OCI-LY3 (cell line): ENCODE measurements around the gene IRX4.

Source experiments
- H2AFZ ChIP-seq: fragments of 200-600, 300-600 bp; shearing (Covaris generic); 2 replicates; pipeline ENCODE4 v1.6.0; 2014; ENCODE audit warnings: antibody characterized with exemption, low read depth, low read length
- H3K27ac ChIP-seq: fragments of 200-600, 300-600 bp; sonication (generic); 2 replicates; pipeline ENCODE4 v1.5.1; 2014; ENCODE audit warnings: mild to moderate bottlenecking, low read length, moderate library complexity, mixed read lengths
- H3K27me3 ChIP-seq: fragments of 200-600, 300-600 bp; sonication (generic); 2 replicates; pipeline ENCODE4 v1.6.1; 2014; ENCODE audit warnings: low read depth, low read length, mixed read lengths
- H3K36me3 ChIP-seq: fragments of 200-600, 300-600 bp; sonication (generic); replicated peaks from 2 replicates; pipeline ENCODE3; 2014; ENCODE audit warnings: low read depth, low read length, mixed read lengths
- H3K4me1 ChIP-seq: fragments of 300-600, 200-600 bp; sonication (generic); 2 replicates; pipeline ENCODE4 v1.6.1; 2014; ENCODE audit warnings: low read length, mixed read lengths
- H3K4me2 ChIP-seq: fragments of 200-600, 300-600 bp; sonication (generic); 2 replicates; pipeline ENCODE4 v1.6.1; 2014; ENCODE audit warnings: low read length, mixed read lengths
- H3K4me3 ChIP-seq: fragments of 300-600, 200-600 bp; sonication (generic); 2 replicates; pipeline ENCODE4 v1.5.1; 2014; ENCODE audit warnings: antibody characterized with exemption, mild to moderate bottlenecking, low read length, moderate library complexity
- H3K79me2 ChIP-seq: fragments of 300-600, 200-600 bp; shearing (Covaris generic); 2 replicates; pipeline ENCODE4 v1.6.1; 2014; ENCODE audit warnings: mild to moderate bottlenecking, low read length, mixed read lengths
- H3K9ac ChIP-seq: fragments of 300-600, 200-600 bp; shearing (Covaris generic); 2 replicates; pipeline ENCODE4 v1.6.0; 2014; ENCODE audit warnings: mild to moderate bottlenecking, low read length, moderate library complexity
- H3K9me3 ChIP-seq: fragments of 200-600, 300-600 bp; shearing (Covaris generic); 2 replicates; pipeline ENCODE4 v1.6.1; 2014; ENCODE audit warnings: low read length, mixed read lengths; ENCODE audit not compliant: insufficient read depth
- H4K20me1 ChIP-seq: fragments of 200-600, 300-600 bp; sonication (generic); 2 replicates; pipeline ENCODE4 v1.6.1; 2016; ENCODE audit warnings: low read length, mixed read lengths; ENCODE audit not compliant: insufficient read depth
- CTCF ChIP-seq: fragments of 200-600, 300-600 bp; sonication (generic); IDR thresholded peaks from 2 replicates; pipeline ENCODE4 v1.5.1; 2014; ENCODE audit warnings: antibody characterized with exemption, low read length, low read depth
- EZH2phosphoT487 ChIP-seq: fragments of 200-600 bp; shearing (Covaris generic); IDR thresholded peaks from 2 replicates; pipeline ENCODE4 v1.6.1; 2018; ENCODE audit warnings: antibody characterized with exemption, mixed run types, low read depth

Gene IRX4

GRCh38 chr5:1891391-1891790, 8.7 kb upstream of the IRX4 start:
- Histone ChIP-seq H3K36me3 (no peaks in the 10 kb centered on the region), H4K20me1 (no peaks in the 10 kb centered on the region), H3K27ac (no peak overlapping the region), H3K4me2 (no peak overlapping the region), H3K9me3 (no peaks in the 10 kb centered on the region), H3K27me3 (no peaks in the 10 kb centered on the region), H3K9ac (no peak overlapping the region), H3K4me1 (no peaks in the 10 kb centered on the region), H3K4me3 (no peak overlapping the region), H2AFZ (no peak overlapping the region), H3K79me2 (no peaks in the 10 kb centered on the region)
- TF ChIP-seq CTCF (no peak), EZH2phosphoT487 (no peak)

- no peak overlapping the region for H3K9ac ChIP-seq
- H3K4me3 ChIP-seq = no peak overlapping the region
- no peaks in the 10 kb centered on the region for H3K4me1 ChIP-seq
- H2AFZ ChIP-seq = no peak overlapping the region
- H4K20me1 ChIP-seq = no peaks in the 10 kb centered on the region
- no peak overlapping the region for H3K4me2 ChIP-seq
- no peak overlapping the region for H3K27ac ChIP-seq
- no peaks in the 10 kb centered on the region for H3K79me2 ChIP-seq
- no peaks in the 10 kb centered on the region for H3K27me3 ChIP-seq
- no peaks in the 10 kb centered on the region for H3K9me3 ChIP-seq
- no peaks in the 10 kb centered on the region for H3K36me3 ChIP-seq
- TF ChIP-seq CTCF (no peak), EZH2phosphoT487 (no peak)
These were observed 7.6 kb upstream of the IRX4 start for GRCh38 chr5:1890296-1890695.

- H3K9me3 ChIP-seq = no peaks in the 10 kb centered on the region
- TF ChIP-seq EZH2phosphoT487 (no peak), CTCF (no peak)
- H3K4me3 ChIP-seq = no peak overlapping the region
- H2AFZ ChIP-seq = no peak overlapping the region
- H3K27me3 ChIP-seq = no peaks in the 10 kb centered on the region
- H3K27ac ChIP-seq = no peak overlapping the region
- H3K36me3 ChIP-seq = no peaks in the 10 kb centered on the region
- no peaks in the 10 kb centered on the region for H3K79me2 ChIP-seq
- H3K9ac ChIP-seq = no peak overlapping the region
- no peaks in the 10 kb centered on the region for H3K4me1 ChIP-seq
- H4K20me1 ChIP-seq = no peaks in the 10 kb centered on the region
- no peak overlapping the region for H3K4me2 ChIP-seq
These were observed 6.8 kb upstream of the IRX4 start for GRCh38 chr5:1889321-1890065.

GRCh38 chr5:1888541-1889251, 6.0 kb upstream of the IRX4 start:
- no peak overlapping the region for H3K4me3 ChIP-seq
- H3K36me3 ChIP-seq = no peaks in the 10 kb centered on the region
- H3K4me1 ChIP-seq = no peaks in the 10 kb centered on the region
- TF ChIP-seq EZH2phosphoT487 = no peak
- no peak for TF ChIP-seq CTCF
- H3K4me2 ChIP-seq = no peak overlapping the region
- no peaks in the 10 kb centered on the region for H4K20me1 ChIP-seq
- H2AFZ ChIP-seq = no peak overlapping the region
- H3K9me3 ChIP-seq = no peaks in the 10 kb centered on the region
- no peak overlapping the region for H3K9ac ChIP-seq
- H3K27ac ChIP-seq = no peak overlapping the region
- H3K79me2 ChIP-seq = no peaks in the 10 kb centered on the region
- H3K27me3 ChIP-seq = no peaks in the 10 kb centered on the region
